GM12891 (cell line): ENCODE results near the gene CELF5.

Experiments
- PAX5 ChIP-seq: IDR thresholded peaks from 2 replicates; pipeline ENCODE4 v1.6.1; 2011; ENCODE audit warnings: low read length, moderate library complexity, mild to moderate bottlenecking; ENCODE audit not compliant: insufficient read depth, severe bottlenecking
- POLR2A ChIP-seq: IDR thresholded peaks from 2 replicates; pipeline ENCODE4 v1.6.1; 2011; ENCODE audit warnings: low read depth, low read length, control low read depth
- POLR2AphosphoS5 ChIP-seq: IDR thresholded peaks from 2 replicates; pipeline ENCODE4 v1.6.1; 2011; ENCODE audit warnings: low read depth, low read length, control low read depth

DNA sequence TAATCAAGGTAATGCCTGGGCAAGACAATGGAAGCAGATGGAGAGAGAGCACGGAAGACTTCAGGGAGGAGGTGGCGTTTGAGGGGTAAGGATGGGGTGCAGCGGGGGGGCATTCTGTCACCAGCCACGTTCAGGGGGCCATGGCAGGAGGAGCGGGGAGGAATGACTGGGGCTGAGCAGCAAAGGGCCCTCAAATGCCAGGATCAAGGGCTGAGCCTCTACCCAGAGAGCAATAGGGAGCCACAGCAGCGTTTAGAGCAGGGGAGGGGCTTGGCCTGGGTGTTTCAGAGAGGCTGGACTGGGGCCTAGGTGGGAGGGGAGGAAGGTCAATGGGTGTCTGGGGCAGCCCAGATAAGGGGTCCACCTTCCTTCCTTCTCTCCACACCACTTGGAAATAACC, 44.3 kb downstream of the CELF5 start:
- TF ChIP-seq POLR2A (no peak), POLR2AphosphoS5 (no peak), PAX5 (no peak)
